Myocyte (in vitro differentiated cells): ENCODE data around the gene SLC22A17. TPM values are rescaled to one million over a fixed set of nuclear protein-coding genes. Genes with fewer than 3 reads are reported as not detected.
A peak's percentile ranks its signal among the peaks of the same experiment; 100 is the strongest.
"Not testable (repeated sequence)": the region's sequence is repeated elsewhere in the genome, so short reads cannot be mapped to it uniquely, and the experiment has no call there.

Experiments
- DNase-seq: peaks from one replicate; pipeline ENCODE4 v3.0.0-alpha.2; 2012; ENCODE audit warnings: low read depth
- total RNA-seq: library from RNA; depleted of rRNA; stranded (reverse); fragments of >200 nt; gene quantifications from 2 replicates; pipeline ENCODE4 v1.2.3, GENCODE V29; 2014

The SLC22A17 gene
- total RNA-seq, 1 donor from 2014 or later: 9.6 TPM

GRCh38 chr14:23345987-23346692 lies 6.5 kb downstream of the SLC22A17 start:
- DNase-seq: no peak

GRCh38 chr14:23344481-23344880 lies 8.2 kb downstream of the SLC22A17 start:
- DNase-seq: no peak

DNA sequence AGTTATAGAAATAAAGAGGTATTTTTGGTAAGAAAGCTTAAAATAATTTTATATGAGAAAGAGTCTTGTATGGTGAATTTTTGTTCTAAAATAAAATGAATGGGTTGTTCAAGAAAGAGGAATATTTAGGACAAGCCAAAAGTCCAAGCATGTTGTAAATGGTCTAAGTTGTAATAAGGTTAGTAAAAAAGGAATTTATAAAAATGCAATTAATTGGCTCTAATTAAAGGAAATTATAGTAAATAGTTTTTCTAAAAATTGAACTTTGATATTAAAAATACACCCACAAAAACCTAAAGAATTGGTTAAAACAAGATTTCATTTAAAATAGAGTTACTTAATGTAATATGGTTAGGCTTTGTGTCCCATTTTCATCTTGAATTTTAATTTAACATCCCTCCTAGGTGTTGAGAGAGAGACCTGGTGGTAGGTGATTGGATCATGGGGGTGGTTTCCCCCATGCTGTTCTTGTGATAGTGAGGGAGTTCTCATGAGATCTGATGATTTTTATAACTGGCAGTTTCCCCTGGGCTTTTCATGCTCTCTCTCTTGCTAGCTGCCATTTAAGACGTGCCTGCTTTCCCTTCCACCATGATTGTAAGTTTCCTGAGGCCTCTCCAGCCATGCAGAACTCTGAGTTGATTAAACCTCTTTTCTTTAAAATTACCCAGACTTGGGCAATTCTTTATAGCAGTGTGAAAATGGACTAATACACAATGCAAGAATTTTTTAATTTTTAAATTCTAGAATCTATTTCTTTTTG lies 13.0 kb downstream of the SLC22A17 start:
- no peak for DNase-seq

GRCh38 chr14:23335623-23336022 lies 17.1 kb downstream of the SLC22A17 start:
- no peak for DNase-seq

DNA sequence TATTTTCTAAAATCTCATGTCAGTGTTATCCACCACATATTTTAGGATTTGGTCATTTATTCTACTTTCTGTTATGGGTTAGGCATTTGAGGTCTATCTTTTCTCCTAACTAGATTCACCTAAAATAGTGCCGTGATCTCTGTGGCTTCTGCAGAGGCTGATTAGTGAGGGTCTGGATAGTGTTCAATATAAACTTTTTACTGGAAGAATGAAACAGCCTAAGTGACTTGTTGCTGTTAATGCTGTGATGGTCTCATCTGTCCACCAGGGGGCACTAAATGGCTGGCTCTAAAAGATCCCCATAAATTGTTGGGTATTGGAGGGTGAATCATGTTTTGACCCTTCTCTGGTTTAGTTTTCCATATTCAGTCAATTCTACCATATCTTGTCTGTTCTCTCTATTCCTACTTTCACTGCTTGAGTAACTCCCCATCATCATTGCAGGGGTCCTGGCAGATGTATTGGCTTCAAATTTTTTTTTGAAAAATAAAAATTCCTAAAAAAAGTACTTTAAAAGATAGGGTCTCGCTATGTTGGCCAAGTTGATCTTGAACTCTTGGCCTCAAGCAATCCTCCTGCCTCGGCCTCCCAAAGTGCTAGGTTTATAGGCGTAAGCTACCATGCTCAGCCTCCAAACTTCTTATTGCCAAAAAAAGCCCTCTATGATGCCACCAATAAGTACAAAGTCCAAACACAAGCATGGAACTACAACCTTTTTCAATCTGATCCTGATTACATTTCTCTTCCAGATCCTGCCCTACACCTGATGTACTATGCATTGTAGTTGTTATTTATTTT lies 24.5 kb downstream of the SLC22A17 start:
- peak; percentile 82 for DNase-seq

DNA sequence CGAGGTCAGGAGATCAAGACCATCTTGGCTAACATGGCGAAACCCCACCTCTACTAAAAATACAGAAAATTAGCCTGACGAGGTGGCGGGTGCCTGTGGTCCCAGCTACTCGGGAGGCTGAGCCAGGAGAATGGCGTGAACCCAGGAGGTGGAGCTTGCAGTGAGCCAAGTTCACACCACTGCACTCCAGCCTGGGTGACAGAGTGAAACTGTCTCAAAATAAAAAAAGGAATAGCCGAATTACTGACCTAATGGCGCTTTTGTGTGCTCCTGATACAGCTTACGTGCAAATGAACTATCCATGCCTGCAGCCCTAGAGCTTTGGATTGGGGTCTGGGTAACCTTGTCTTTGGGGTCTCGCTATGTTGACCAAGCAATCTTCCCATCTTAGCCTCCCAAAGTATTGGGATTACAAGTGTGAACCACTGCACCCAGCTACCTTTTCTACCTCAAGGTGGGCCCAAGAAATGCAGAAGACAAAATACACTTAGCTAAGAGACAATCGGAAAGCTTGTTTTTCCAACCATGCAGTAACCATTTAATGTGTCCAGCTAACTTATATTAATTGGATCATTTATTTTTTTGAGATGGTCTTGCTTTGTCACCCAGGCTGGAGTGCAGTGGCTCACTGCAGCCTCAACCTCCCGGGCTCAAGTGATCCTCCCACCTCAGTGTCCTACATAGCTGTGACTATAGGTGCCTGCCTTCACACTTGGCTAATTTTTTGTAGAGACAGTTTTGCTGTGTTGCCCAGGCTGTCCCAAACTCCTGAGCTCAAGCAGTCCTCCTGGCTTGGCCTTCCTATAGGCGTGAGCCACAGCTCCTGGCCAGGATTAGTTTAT lies 26.0 kb downstream of the SLC22A17 start:
- no peak for DNase-seq

DNA sequence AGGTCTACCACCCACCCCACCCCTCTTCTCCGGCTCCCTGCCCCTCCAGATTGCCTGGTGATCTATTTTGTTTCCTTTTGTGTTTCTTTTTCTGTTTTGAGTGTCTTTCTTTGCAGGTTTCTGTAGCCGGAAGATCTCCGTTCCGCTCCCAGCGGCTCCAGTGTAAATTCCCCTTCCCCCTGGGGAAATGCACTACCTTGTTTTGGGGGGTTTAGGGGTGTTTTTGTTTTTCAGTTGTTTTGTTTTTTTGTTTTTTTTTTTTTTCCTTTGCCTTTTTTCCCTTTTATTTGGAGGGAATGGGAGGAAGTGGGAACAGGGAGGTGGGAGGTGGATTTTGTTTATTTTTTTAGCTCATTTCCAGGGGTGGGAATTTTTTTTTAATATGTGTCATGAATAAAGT lies 26.9 kb downstream of the SLC22A17 start:
- not testable (repeated sequence) for DNase-seq

GRCh38 chr14:23324993-23325392 lies 27.7 kb downstream of the SLC22A17 start:
- no peak for DNase-seq

DNA sequence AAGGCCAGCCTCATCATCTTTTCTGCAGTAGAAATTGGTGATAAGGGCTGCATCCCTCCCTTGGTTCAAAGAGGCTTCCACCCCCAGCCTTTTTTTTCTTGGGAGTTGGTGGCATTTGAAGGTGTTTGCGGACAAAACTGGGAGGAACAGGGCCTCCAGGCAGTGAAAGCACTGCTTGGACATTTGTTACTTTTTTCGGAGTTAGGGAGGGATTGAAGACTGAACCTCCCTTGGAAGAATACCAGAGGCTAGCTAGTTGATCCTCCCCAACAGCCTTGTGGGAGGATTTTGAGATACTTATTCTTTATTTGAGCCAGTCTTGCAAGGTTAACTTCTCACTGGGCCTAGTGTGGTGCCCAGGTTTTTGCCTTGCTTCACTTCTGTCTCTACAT lies 28.2 kb downstream of the SLC22A17 start:
- DNase-seq: no peak

- no peak for DNase-seq
Measured at GRCh38 chr14:23323838-23324454, 28.7 kb downstream of the SLC22A17 start.

DNA sequence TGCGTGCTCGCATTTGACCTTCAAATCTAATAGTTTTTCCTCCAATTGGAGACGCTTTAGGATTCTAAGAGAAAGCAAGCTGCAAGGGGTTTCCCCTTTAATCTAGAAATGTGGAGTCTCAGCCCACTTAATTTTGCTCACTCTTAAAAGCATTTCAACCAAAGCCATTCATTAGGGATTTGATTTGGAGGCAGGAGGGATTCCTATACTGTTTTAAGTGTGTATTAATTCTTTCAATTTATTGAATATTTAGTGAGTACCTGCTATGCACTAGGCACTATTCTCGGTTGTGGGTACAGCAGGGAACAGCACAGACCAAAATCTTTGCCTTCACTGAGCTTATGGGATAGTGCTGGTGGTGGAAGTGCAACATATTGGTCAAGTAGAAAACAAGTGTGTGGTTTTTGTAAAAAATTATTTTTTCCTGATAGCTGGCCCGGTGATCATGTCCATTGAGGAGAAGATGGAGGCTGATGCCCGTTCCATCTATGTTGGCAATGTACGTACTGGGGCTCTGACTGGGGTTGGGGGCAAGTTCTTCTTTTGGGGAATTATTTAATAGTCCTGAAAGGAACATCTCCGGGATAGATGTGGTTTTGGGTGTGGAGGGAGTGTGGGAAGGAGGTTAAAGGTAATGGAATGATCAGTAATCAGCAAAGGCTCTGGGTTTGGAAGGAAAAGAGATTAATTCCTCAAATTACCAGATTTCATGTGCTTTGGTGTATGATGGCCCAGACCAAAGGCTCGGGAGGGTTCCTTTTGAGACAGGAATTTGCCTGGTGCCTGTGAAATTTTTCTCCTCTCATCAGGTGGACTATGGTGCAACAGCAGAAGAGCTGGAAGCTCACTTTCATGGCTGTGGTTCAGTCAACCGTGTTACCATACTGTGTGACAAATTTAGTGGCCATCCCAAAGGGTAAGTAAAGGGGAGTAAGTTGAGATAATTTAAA lies 29.8 kb downstream of the SLC22A17 start:
- no peak for DNase-seq

GRCh38 chr14:23321572-23322547 lies 30.8 kb downstream of the SLC22A17 start:
- DNase-seq: peak; percentile 70

DNA sequence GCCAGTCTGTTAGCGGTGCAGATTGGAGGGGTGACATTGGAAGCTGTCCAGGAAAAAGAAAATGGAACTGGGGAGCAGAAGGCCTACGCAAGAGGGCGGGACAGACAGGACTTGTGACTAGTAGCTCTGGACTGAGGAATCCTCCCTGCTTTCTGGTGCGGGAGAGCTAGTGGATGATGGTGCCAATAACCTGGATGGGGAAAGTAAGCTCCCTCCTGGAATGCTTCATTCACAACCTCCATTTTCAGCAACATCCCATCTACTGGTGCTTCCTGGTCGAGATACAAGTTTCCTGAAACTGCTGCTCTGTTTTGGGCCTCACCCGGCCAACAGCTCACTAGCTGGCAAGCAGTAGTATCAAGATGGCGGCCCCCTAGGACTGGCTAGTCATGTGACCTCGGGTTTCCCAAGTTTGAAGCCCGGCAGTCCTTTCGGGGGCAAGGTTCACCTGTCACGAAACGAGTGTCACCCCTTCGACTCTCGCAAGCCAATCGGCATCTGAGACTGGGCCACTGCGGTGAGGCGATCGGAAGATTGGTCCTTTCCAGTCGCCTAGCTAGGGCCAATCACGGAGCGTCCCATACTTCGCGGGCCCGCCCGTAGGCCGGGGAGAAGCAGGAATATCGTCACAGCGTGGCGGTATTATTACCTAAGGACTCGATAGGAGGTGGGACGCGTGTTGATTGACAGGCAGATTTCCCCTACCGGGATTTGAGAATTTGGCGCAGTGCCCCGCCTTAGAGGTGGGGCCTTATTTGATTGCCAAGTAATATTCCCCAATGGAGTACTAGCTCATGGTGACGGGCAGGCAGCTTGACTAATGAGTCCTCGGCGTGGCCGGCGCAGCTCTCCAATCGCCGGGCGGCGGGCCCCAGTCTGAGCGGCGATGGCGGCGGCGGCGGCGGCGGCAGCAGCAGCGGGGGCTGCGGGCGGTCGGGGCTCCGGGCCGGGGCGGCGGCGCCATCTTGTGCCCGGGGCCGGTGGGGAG lies 31.8 kb downstream of the SLC22A17 start, which contains the start of gene PABPN1:
PABPN1 (plus strand) TSS at position 874 of the 988 bp plus-strand sequence; CDS start at position 887, 13 bp downstream.
- peak; percentile 100 for DNase-seq

- DNase-seq: no peak
Measured at GRCh38 chr14:23319746-23320583, 32.7 kb downstream of the SLC22A17 start.

DNA sequence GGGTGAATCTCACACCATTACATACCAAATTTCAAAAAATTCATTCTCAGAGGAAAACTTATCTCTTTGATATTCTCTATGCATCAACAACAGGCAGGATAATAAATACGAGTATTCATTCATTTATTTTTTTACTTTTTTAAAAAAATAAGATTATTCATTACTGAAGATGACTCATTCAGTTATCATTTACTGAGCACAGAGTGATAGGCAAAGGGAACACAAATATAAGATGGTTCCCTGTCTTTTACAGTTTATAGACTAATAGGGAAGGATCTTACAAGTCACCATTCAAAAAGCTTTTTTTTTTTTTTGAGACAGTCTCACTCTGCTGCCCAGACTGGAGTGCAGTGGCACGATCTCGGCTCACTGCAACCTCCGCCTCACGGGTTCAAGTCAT lies 36.4 kb downstream of the SLC22A17 start:
- no peak for DNase-seq

DNA sequence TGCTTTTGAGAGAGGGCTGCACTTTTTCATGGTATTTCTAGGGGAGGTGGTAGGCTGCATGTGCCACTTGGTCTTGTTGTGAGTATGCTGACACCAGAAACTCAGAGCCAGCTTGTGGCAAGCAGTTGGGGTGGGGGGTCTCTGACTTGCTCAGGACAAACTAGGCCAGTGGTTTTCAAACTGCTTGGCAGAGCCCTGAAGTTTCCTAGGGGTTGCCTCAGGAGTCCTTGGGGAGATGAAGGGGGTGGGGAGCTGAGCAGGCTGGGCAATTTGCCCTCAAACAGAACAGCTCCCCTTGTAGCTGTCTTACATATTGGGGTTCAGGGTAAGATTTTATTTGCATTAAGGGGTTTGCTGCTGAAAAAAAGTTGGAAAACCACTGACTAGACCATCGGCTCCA lies 42.1 kb downstream of the SLC22A17 start:
- no peak for DNase-seq
